Mesenchymal stem cell (in vitro differentiated cells and primary cell): ENCODE measurements around the gene PRADC1.

ENCODE experiments used
- DNase-seq: peaks from one replicate; pipeline ENCODE4 v3.0.0-alpha.2; 2013
- H2AFZ ChIP-seq: one replicate; pipeline ENCODE4 v1.6.1; 2013; ENCODE audit warnings: low read depth, mild to moderate bottlenecking, control low read depth, inconsistent platforms, low read length, moderate library complexity
- H2AK5ac ChIP-seq: 2 replicates; pipeline ENCODE4 v1.6.1; 2013; ENCODE audit warnings: low read length, moderate library complexity, mild to moderate bottlenecking, inconsistent platforms; ENCODE audit not compliant: severe bottlenecking
- H2BK120ac ChIP-seq: one replicate; pipeline ENCODE4 v1.6.1; 2013; ENCODE audit warnings: low read depth, mild to moderate bottlenecking, inconsistent platforms, low read length, moderate library complexity
- H2BK12ac ChIP-seq, 2 experiments: one replicate each; pipeline ENCODE4 v1.6.1; 2013; ENCODE audit warnings: inconsistent platforms in 2 of 2, low read length in 2 of 2, mild to moderate bottlenecking in 2 of 2, moderate library complexity in 2 of 2, control low read depth in 1 of 2
- H2BK15ac ChIP-seq: one replicate; pipeline ENCODE4 v1.6.1; 2013; ENCODE audit warnings: mild to moderate bottlenecking, low read depth, inconsistent platforms; ENCODE audit not compliant: poor library complexity, severe bottlenecking
- H2BK5ac ChIP-seq: 2 replicates; pipeline ENCODE4 v1.6.1; 2013; ENCODE audit warnings: low read depth, mild to moderate bottlenecking, low read length, control low read depth, inconsistent platforms; ENCODE audit not compliant: poor library complexity, severe bottlenecking
- H3K14ac ChIP-seq, 2 experiments: one replicate each; pipeline ENCODE4 v1.6.1; 2013; ENCODE audit warnings: inconsistent platforms in 2 of 2, low read length in 2 of 2, control low read depth in 1 of 2, mild to moderate bottlenecking in 1 of 2, moderate library complexity in 1 of 2
- H3K18ac ChIP-seq, 2 experiments: one replicate each; pipeline ENCODE4 v1.6.1; 2013; ENCODE audit warnings: inconsistent platforms in 2 of 2, low read length in 2 of 2, control low read depth in 1 of 2, low read depth in 1 of 2, mild to moderate bottlenecking in 1 of 2
- H3K23ac ChIP-seq, 2 experiments: one replicate each; pipeline ENCODE4 v1.6.1; 2013; ENCODE audit warnings: inconsistent platforms in 2 of 2, low read length in 2 of 2, mild to moderate bottlenecking in 2 of 2, moderate library complexity in 2 of 2, control low read depth in 1 of 2
- H3K27ac ChIP-seq: 2 replicates; pipeline ENCODE4 v1.5.1; 2013; ENCODE audit warnings: mild to moderate bottlenecking, moderate library complexity, low read length, control low read depth, inconsistent platforms; ENCODE audit not compliant: poor library complexity, severe bottlenecking
- H3K27me3 ChIP-seq, 2 experiments: 2 replicates each; pipeline versions ENCODE4 v1.6.1 to v1.7.0; 2013; ENCODE audit warnings: low read length in 2 of 2, mild to moderate bottlenecking in 2 of 2, moderate library complexity in 2 of 2, control low read depth in 1 of 2, inconsistent platforms in 1 of 2; ENCODE audit not compliant: control insufficient read depth in 1 of 2, insufficient read depth in 1 of 2
- H3K36me3 ChIP-seq, 2 experiments: 2 replicates each; pipeline versions ENCODE4 v1.6.1 to v1.7.0; 2013; ENCODE audit warnings: low read length in 2 of 2, control low read depth in 1 of 2, inconsistent platforms in 1 of 2, low read depth in 1 of 2, mild to moderate bottlenecking in 1 of 2; ENCODE audit not compliant: insufficient read depth in 2 of 2, control insufficient read depth in 1 of 2
- H3K4ac ChIP-seq, 2 experiments: one replicate each; pipeline ENCODE4 v1.6.1; 2013; ENCODE audit warnings: inconsistent platforms in 2 of 2, low read length in 2 of 2, mild to moderate bottlenecking in 2 of 2, moderate library complexity in 2 of 2, control low read depth in 1 of 2, low read depth in 1 of 2
- H3K4me1 ChIP-seq: 2 replicates; pipeline ENCODE4 v1.6.1; 2013; ENCODE audit warnings: low read depth, low read length, control low read depth; ENCODE audit not compliant: control insufficient read depth, insufficient read depth
- H3K4me2 ChIP-seq: 2 replicates; pipeline ENCODE4 v1.6.1; 2013; ENCODE audit warnings: low read length, mild to moderate bottlenecking, inconsistent platforms; ENCODE audit not compliant: poor library complexity, severe bottlenecking
- H3K4me3 ChIP-seq, 2 experiments: 2 replicates each; pipeline versions ENCODE4 v1.5.1 to v1.7.0; 2013; ENCODE audit warnings: low read length in 2 of 2, mild to moderate bottlenecking in 2 of 2, control low read depth in 1 of 2, low read depth in 1 of 2; ENCODE audit not compliant: insufficient read depth in 1 of 2
- H3K79me1 ChIP-seq: replicated peaks from 2 replicates; pipeline ENCODE4 v1.6.1; 2013; ENCODE audit warnings: mild to moderate bottlenecking, control low read depth, low read length, inconsistent platforms; ENCODE audit not compliant: poor library complexity, severe bottlenecking
- H3K9ac ChIP-seq: 2 replicates; pipeline ENCODE4 v1.7.0; 2013; ENCODE audit warnings: mild to moderate bottlenecking, low read length, moderate library complexity
- H3K9me3 ChIP-seq: 2 replicates; pipeline ENCODE4 v1.7.0; 2013; ENCODE audit warnings: mild to moderate bottlenecking, low read length; ENCODE audit not compliant: control insufficient read depth
- H4K8ac ChIP-seq: one replicate; pipeline ENCODE4 v1.6.1; 2013; ENCODE audit warnings: inconsistent platforms, mild to moderate bottlenecking, low read length, moderate library complexity
- H4K91ac ChIP-seq: one replicate; pipeline ENCODE4 v1.6.1; 2013; ENCODE audit warnings: mild to moderate bottlenecking, low read length, inconsistent platforms
- WGBS: methylation state at CpG from one replicate; pipeline ENCODE4 v1.1.7; 2013; ENCODE audit warnings: mixed read lengths; 5-methylcytosine and 5-hydroxymethylcytosine counted together

The PRADC1 gene

DNA sequence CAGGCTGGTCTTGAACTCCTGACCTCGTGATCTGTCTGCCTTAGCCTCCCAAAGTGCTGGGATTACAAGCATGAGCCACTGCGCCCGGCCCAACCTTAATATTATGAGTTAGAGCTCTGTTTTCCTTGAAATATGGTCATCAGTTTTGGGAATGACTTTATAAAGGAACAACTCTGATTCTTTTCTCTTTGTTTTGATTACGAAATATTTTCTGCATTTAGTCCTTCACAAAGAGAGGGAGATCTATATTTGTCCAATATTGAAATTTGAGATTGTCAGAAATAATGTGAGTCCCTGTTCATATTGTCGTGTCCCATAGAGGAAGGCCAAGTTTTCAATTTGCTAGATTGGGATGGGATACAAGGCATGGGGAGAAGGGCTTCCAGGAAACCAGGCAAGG, 15.9 kb downstream of the PRADC1 start:
- Histone ChIP-seq H3K9me3 (no peaks in the 10 kb centered on the region), H3K9ac (no peak overlapping the region), H3K27ac (no peak overlapping the region), H2AK5ac (no peak overlapping the region), H3K23ac (no peak overlapping the region), H2BK12ac (no peak overlapping the region), H3K4me1 (peaks cover 16% of the 10 kb centered on the region), H2BK120ac (no peak overlapping the region), H2AFZ (no peak overlapping the region), H4K8ac (no peak overlapping the region), H3K4me3 (no peak overlapping the region), H3K79me1 (peaks cover 29% of the 10 kb centered on the region), H3K18ac (no peak overlapping the region), H3K27me3 (no peaks in the 10 kb centered on the region), H3K4me2 (no peak overlapping the region), H2BK15ac (no peak overlapping the region), H4K91ac (no peak overlapping the region), H3K4ac (no peak overlapping the region), H3K36me3 (peaks cover 28 to 33% of the 10 kb centered on the region in 2 experiments), H3K14ac (no peak overlapping the region), H2BK5ac (no peak overlapping the region)
- no peak for DNase-seq
- 98% methylated on average over 4 of the region's 5 CpGs for WGBS

DNA sequence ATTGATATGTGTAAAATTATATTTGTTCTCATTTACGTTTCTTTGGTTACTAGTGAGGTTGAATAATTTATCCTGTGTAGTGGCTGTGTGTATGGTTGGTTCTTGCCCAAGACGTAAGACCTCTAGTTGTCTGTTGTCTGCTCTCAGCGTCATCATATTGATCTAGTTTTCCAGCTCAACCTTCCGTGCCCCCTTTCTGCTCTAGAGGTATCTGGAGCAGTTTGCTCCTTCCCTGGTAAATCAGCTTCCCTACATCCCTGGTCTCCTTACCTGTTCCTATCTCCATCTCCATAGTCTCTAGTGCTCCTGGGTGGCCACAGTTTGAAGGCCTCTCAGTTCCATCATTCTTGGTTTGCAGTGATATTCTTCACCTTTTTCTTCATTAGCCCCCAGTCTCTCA, 17.8 kb downstream of the PRADC1 start:
- Histone ChIP-seq H2BK120ac (no peak overlapping the region), H3K79me1 (peaks cover 26% of the 10 kb centered on the region), H2BK12ac (peak overlapping the region in 1 of 2 experiments; percentile 21), H2AFZ (no peak overlapping the region), H3K18ac (no peak overlapping the region), H2BK5ac (no peak overlapping the region), H2AK5ac (peak overlapping the region; percentile 58), H3K9ac (peak overlapping the region; percentile 95), H3K4ac (peak overlapping the region in 1 of 2 experiments; percentile 80), H3K9me3 (no peaks in the 10 kb centered on the region), H3K23ac (no peak overlapping the region), H2BK15ac (no peak overlapping the region), H4K8ac (no peak overlapping the region), H3K27me3 (peaks cover 0 to 3% of the 10 kb centered on the region in 2 experiments), H3K14ac (peak overlapping the region in 1 of 2 experiments; percentile 11), H3K4me3 (peak overlapping the region in 1 of 2 experiments; percentile 91), H3K36me3 (peaks cover 14% of the 10 kb centered on the region in 2 experiments), H3K4me1 (peaks cover 18% of the 10 kb centered on the region), H3K27ac (no peak overlapping the region), H3K4me2 (no peak overlapping the region), H4K91ac (no peak overlapping the region)
- WGBS = 72% methylated on average over 4 of the region's 4 CpGs
- DNase-seq = no peak

DNA sequence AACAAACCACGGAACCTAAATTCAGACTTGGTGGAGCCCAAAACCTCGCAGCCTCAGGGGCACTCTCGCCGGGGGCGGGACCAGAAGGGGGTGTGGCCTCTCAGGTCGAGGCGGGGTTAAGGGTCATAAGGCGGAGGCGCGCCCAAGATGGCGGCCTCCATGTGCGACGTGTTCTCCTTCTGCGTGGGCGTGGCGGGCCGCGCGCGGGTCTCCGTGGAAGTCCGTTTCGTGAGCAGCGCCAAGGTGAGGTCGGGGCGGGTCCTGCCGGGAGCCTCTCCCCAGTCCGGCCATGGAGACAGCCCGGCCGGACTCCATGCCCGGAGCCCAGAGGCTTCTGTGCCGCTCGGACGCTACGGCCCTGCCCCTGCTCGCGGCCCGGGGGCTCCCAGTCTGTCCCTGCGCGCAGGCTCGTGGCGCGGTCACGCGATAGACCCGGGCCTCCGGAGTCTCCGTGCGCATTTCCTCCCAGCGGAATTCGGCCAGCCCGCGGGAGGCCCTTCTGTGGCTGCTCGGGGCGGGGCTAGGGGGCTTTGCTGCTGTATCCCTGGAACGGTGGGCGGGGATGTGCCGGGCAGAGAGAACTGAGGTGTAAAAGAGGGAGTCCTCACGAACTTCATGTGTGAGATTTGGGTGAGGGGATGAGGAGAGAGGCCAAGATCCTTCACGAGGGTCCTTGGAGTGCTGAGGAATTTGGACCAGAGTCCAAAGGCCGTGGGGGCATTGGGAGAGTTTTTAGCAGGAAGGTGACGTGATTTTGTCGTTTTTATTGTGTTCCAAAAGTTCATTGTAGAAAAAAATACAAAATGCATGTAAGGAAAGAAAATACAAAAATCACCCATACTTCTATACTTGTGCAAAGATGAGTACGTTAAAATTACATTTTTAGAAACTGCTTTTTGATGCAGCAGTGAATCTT, 18.7 kb downstream of the PRADC1 start, which contains the start of gene SMYD5:
TSS of gene SMYD5 (plus strand) at position 126 of the 916 bp plus-strand sequence. CDS start at position 148, 22 bp downstream.
- no peak within 1 kb of the TSS for H2BK120ac ChIP-seq
- H3K27ac ChIP-seq = peak within 1 kb of the TSS; percentile 61
- peak within 1 kb of the TSS; percentile 59 for H4K8ac ChIP-seq
- peak within 1 kb of the TSS; percentile 52 to 79 for H3K4ac ChIP-seq
- H2BK5ac ChIP-seq = peak within 1 kb of the TSS; percentile 61
- H3K4me1 ChIP-seq = peaks cover 18% of the 10 kb centered on the region
- peaks cover 7 to 8% of the 10 kb centered on the region in 2 experiments for H3K36me3 ChIP-seq
- peak within 1 kb of the TSS; percentile 27 for H2AK5ac ChIP-seq
- H3K9me3 ChIP-seq = no peaks in the 10 kb centered on the region
- no peak within 1 kb of the TSS for H3K23ac ChIP-seq
- WGBS = under 1% methylated on average over 51 of the region's 64 CpGs
- H3K4me2 ChIP-seq = peak within 1 kb of the TSS; percentile 67
- peak within 1 kb of the TSS; percentile 92 for H2BK15ac ChIP-seq
- H3K27me3 ChIP-seq = peaks cover 0 to 11% of the 10 kb centered on the region in 2 experiments
- H2BK12ac ChIP-seq = peak within 1 kb of the TSS in 1 of 2 experiments; percentile 68
- H3K18ac ChIP-seq = peak within 1 kb of the TSS; percentile 78 to 83
- peak within 1 kb of the TSS; percentile 83 for H2AFZ ChIP-seq
- H4K91ac ChIP-seq = no peak within 1 kb of the TSS
- peak; percentile 89 for DNase-seq
- H3K14ac ChIP-seq = peak within 1 kb of the TSS in 1 of 2 experiments; percentile 98
- H3K4me3 ChIP-seq = peak within 1 kb of the TSS; percentile 89 to 91
- peaks cover 23% of the 10 kb centered on the region for H3K79me1 ChIP-seq
- peak within 1 kb of the TSS; percentile 95 for H3K9ac ChIP-seq

DNA sequence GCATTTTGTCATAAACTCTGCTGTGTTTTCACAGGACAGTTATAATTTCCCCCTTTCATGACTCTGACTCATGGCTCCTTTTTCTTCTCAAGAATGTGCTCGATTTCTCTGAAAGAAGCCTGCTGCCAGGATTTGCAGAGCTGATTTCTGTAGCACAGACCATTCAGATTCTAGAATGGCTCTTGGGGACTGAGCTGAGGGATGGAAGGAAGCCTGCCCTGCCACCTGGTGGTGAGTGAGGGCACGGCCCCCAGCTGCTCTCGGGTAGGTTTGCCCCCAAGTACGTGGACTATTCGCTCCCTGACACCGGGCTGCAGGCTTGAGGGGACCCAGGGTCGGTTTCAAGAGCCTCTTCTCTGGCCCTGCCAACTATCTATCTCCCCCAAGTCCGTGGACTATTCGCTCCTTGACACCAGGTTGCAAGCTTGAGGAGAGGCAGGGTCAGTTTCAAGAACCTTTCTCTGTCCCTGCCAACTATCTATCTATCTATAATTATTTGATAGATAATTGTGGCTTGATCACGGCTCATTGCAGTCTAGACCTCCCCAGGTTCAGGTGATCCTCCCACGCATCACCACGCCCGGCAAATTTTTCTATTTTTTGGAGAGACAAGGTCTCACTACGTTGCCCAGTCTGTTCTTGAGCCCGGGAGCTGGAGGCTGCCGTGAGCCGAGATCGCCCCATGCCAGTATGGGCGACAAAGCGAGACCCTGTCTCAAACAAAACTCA, 20.4 kb downstream of the PRADC1 start:
- H3K27ac ChIP-seq = no peak overlapping the region
- no peak overlapping the region for H4K91ac ChIP-seq
- H2AK5ac ChIP-seq = no peak overlapping the region
- no peak overlapping the region for H3K14ac ChIP-seq
- H2BK15ac ChIP-seq = no peak overlapping the region
- no peaks in the 10 kb centered on the region for H3K9me3 ChIP-seq
- H2BK120ac ChIP-seq = no peak overlapping the region
- H2BK5ac ChIP-seq = no peak overlapping the region
- peaks cover 10% of the 10 kb centered on the region for H3K4me1 ChIP-seq
- peak overlapping the region; percentile 5 for H3K4me2 ChIP-seq
- H3K9ac ChIP-seq = peak overlapping the region; percentile 45
- H4K8ac ChIP-seq = no peak overlapping the region
- H2BK12ac ChIP-seq = no peak overlapping the region
- no peak overlapping the region for H3K4me3 ChIP-seq
- no peak overlapping the region for H3K23ac ChIP-seq
- H3K4ac ChIP-seq = no peak overlapping the region
- no peaks in the 10 kb centered on the region for H3K36me3 ChIP-seq
- H3K18ac ChIP-seq = no peak overlapping the region
- peak overlapping the region; percentile 8 for H2AFZ ChIP-seq
- WGBS = 47% methylated on average over 17 of the region's 20 CpGs
- DNase-seq = peak; percentile 82
- peaks cover 9 to 14% of the 10 kb centered on the region in 2 experiments for H3K27me3 ChIP-seq
- peaks cover 11% of the 10 kb centered on the region for H3K79me1 ChIP-seq
